Neural cell (in vitro differentiated cells): Measurements from ENCODE around the gene PPP1R13B. TPM values are rescaled to one million over a fixed set of nuclear protein-coding genes. Genes with fewer than 3 reads are reported as not detected.

Experiments
- H2AFZ ChIP-seq: fragments of 200-600, 300-800 bp; sonication (generic), shearing (Covaris generic); 2 replicates; pipeline ENCODE4 v1.6.0; 2014; ENCODE audit warnings: low read depth, mild to moderate bottlenecking, antibody characterized with exemption, low read length, moderate library complexity
- H3F3A ChIP-seq: fragments of 200-600 bp; shearing (Covaris generic); 2 replicates; pipeline ENCODE4 v1.6.1; 2016; ENCODE audit warnings: mild to moderate bottlenecking, moderate library complexity, mixed read lengths, antibody characterized with exemption, low read length; ENCODE audit not compliant: insufficient read depth, poor library complexity, severe bottlenecking
- H3K27ac ChIP-seq: fragments of 200-600, 300-800 bp; sonication (generic), shearing (Covaris generic); 2 replicates; pipeline ENCODE4 v1.5.1; 2014; ENCODE audit warnings: mild to moderate bottlenecking, low read length, moderate library complexity
- H3K27me3 ChIP-seq: fragments of 300-800, 200-600 bp; sonication (generic), shearing (Covaris generic); 2 replicates; pipeline ENCODE4 v1.6.0; 2014; ENCODE audit warnings: mild to moderate bottlenecking, low read depth, low read length, moderate library complexity; ENCODE audit not compliant: insufficient read depth
- H3K36me3 ChIP-seq: fragments of 300-800, 200-600 bp; sonication (generic), shearing (Covaris generic); 2 replicates; pipeline ENCODE4 v1.5.1; 2014; ENCODE audit warnings: mild to moderate bottlenecking, antibody characterized with exemption, low read length, moderate library complexity; ENCODE audit not compliant: insufficient read depth
- H3K4me2 ChIP-seq: fragments of 300-800, 200-600 bp; sonication (generic), shearing (Covaris generic); 2 replicates; pipeline ENCODE4 v1.6.0; 2014; ENCODE audit warnings: mild to moderate bottlenecking, low read length
- H3K4me3 ChIP-seq: fragments of 300-800, 200-600 bp; sonication (generic), shearing (Covaris generic); 2 replicates; pipeline ENCODE4 v1.5.1; 2014; ENCODE audit warnings: mild to moderate bottlenecking, low read length, moderate library complexity
- H3K79me2 ChIP-seq: fragments of 200-600 bp; shearing (Covaris generic); replicated peaks from 2 replicates; pipeline ENCODE4 v1.6.0; 2014; ENCODE audit warnings: mild to moderate bottlenecking, low read length, moderate library complexity; ENCODE audit not compliant: insufficient read depth
- H3K9ac ChIP-seq: fragments of 300-800, 200-600 bp; sonication (generic), shearing (Covaris generic); 2 replicates; pipeline ENCODE4 v1.6.1; 2016; ENCODE audit warnings: mild to moderate bottlenecking, low read length, mixed read lengths
- H3K9me2 ChIP-seq: fragments of 200-600 bp; shearing (Covaris generic); 2 replicates; pipeline ENCODE4 v1.6.1; 2016; ENCODE audit warnings: mild to moderate bottlenecking, low read length, mixed read lengths; ENCODE audit not compliant: insufficient read depth
- H3K9me3 ChIP-seq: fragments of 200-600, 300-800 bp; sonication (generic), shearing (Covaris generic); 2 replicates; pipeline ENCODE4 v1.6.1; 2016; ENCODE audit warnings: mild to moderate bottlenecking, mixed run types, low read length, moderate library complexity, mixed read lengths
- H4K20me1 ChIP-seq: fragments of 200-600 bp; shearing (Covaris generic); 2 replicates; pipeline ENCODE4 v1.6.1; 2016; ENCODE audit warnings: mild to moderate bottlenecking, mixed run types; ENCODE audit not compliant: insufficient read depth
- EP300 ChIP-seq: fragments of 450-650 bp; conservative IDR thresholded peaks from 2 replicates; pipeline ENCODE4 v1.6.1; 2014; ENCODE audit warnings: antibody characterized with exemption, mild to moderate bottlenecking, moderate library complexity; ENCODE audit not compliant: poor library complexity, severe bottlenecking
- EZH2 ChIP-seq: fragments of 200-600, 300-800 bp; shearing (Covaris generic), sonication (generic); IDR thresholded peaks from 2 replicates; pipeline ENCODE4 v1.6.1; 2014; ENCODE audit warnings: antibody characterized with exemption, low read length, borderline replicate concordance, mild to moderate bottlenecking; ENCODE audit not compliant: insufficient read depth, poor library complexity, severe bottlenecking
- MXI1 ChIP-seq: fragments of 450-650 bp; conservative IDR thresholded peaks from 2 replicates; pipeline ENCODE4 v1.6.1; 2014; ENCODE audit warnings: antibody characterized with exemption, mild to moderate bottlenecking; ENCODE audit not compliant: poor library complexity, severe bottlenecking
- POLR2AphosphoS5 ChIP-seq: IDR thresholded peaks from 2 replicates; pipeline ENCODE4 v1.6.1; 2012
- RAD21 ChIP-seq: fragments of 450-650 bp; conservative IDR thresholded peaks from 2 replicates; pipeline ENCODE4 v1.6.1; 2014; ENCODE audit warnings: antibody characterized with exemption, mild to moderate bottlenecking, moderate library complexity
- SMC3 ChIP-seq: fragments of 450-650 bp; conservative IDR thresholded peaks from 2 replicates; pipeline ENCODE4 v1.6.1; 2014; ENCODE audit warnings: antibody characterized with exemption, mild to moderate bottlenecking, moderate library complexity; ENCODE audit not compliant: poor library complexity
- TAF1 ChIP-seq: IDR thresholded peaks from 2 replicates; pipeline ENCODE4 v1.6.1; 2012; ENCODE audit warnings: low read depth
- polyA plus RNA-seq: library from polyadenylated mRNA; depleted of rRNA; stranded (reverse); fragments of >200 nt; gene quantifications from 2 replicates; pipeline ENCODE4 v1.2.3, GENCODE V29; 2014
- TF ChIP-seq, protein P1 (sequence below): IDR thresholded peaks from 2 replicates; pipeline ENCODE4 v1.6.1; 2012; ENCODE audit warnings: borderline replicate concordance
- TF ChIP-seq, protein P2 (sequence below): fragments of 450-650 bp; IDR thresholded peaks from 2 replicates; pipeline ENCODE4 v1.5.1; 2014; ENCODE audit warnings: antibody characterized with exemption, mild to moderate bottlenecking, moderate library complexity; ENCODE audit not compliant: poor library complexity, severe bottlenecking

Gene PPP1R13B
- polyA plus RNA-seq, 1 donor from 2014 or later, result 8.2 TPM

DNA sequence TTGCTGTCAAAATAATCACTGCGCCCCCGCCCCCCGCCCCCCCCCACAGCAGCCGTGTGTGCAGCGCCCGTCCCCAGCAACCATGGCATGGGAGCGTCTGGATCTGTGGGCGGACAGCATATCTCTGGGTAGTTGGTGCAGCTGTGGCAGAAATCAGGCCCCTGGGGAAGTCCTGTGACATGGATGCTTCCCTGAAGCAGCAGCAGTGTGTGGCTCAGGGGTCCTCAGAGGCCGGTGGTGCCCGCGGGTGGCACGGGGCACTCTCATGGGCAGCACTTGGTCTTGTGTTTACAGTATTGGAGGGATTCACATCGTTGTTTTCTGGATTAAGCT lies 151.3 kb downstream of the PPP1R13B start:
- peaks cover 3% of the 10 kb centered on the region for H3K79me2 ChIP-seq
- H3F3A ChIP-seq, result no peaks in the 10 kb centered on the region
- no peak overlapping the region for H3K4me2 ChIP-seq
- H3K9me2 ChIP-seq, result no peaks in the 10 kb centered on the region
- peaks cover 7% of the 10 kb centered on the region for H3K36me3 ChIP-seq
- peaks cover 3% of the 10 kb centered on the region for H4K20me1 ChIP-seq
- no peaks in the 10 kb centered on the region for H3K9me3 ChIP-seq
- no peak overlapping the region for H2AFZ ChIP-seq
- no peaks in the 10 kb centered on the region for H3K27me3 ChIP-seq
- H3K4me3 ChIP-seq, result no peak overlapping the region
- no peak overlapping the region for H3K9ac ChIP-seq
- TF ChIP-seq TAF1 (no peak), SMC3 (no peak), EP300 (no peak), POLR2AphosphoS5 (no peak), MXI1 (no peak), EZH2 (no peak), RAD21 (no peak)
- TF ChIP-seq, protein P1, sequence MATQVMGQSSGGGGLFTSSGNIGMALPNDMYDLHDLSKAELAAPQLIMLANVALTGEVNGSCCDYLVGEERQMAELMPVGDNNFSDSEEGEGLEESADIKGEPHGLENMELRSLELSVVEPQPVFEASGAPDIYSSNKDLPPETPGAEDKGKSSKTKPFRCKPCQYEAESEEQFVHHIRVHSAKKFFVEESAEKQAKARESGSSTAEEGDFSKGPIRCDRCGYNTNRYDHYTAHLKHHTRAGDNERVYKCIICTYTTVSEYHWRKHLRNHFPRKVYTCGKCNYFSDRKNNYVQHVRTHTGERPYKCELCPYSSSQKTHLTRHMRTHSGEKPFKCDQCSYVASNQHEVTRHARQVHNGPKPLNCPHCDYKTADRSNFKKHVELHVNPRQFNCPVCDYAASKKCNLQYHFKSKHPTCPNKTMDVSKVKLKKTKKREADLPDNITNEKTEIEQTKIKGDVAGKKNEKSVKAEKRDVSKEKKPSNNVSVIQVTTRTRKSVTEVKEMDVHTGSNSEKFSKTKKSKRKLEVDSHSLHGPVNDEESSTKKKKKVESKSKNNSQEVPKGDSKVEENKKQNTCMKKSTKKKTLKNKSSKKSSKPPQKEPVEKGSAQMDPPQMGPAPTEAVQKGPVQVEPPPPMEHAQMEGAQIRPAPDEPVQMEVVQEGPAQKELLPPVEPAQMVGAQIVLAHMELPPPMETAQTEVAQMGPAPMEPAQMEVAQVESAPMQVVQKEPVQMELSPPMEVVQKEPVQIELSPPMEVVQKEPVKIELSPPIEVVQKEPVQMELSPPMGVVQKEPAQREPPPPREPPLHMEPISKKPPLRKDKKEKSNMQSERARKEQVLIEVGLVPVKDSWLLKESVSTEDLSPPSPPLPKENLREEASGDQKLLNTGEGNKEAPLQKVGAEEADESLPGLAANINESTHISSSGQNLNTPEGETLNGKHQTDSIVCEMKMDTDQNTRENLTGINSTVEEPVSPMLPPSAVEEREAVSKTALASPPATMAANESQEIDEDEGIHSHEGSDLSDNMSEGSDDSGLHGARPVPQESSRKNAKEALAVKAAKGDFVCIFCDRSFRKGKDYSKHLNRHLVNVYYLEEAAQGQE, result no peak
- TF ChIP-seq, protein P2, sequence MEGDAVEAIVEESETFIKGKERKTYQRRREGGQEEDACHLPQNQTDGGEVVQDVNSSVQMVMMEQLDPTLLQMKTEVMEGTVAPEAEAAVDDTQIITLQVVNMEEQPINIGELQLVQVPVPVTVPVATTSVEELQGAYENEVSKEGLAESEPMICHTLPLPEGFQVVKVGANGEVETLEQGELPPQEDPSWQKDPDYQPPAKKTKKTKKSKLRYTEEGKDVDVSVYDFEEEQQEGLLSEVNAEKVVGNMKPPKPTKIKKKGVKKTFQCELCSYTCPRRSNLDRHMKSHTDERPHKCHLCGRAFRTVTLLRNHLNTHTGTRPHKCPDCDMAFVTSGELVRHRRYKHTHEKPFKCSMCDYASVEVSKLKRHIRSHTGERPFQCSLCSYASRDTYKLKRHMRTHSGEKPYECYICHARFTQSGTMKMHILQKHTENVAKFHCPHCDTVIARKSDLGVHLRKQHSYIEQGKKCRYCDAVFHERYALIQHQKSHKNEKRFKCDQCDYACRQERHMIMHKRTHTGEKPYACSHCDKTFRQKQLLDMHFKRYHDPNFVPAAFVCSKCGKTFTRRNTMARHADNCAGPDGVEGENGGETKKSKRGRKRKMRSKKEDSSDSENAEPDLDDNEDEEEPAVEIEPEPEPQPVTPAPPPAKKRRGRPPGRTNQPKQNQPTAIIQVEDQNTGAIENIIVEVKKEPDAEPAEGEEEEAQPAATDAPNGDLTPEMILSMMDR, result no peak
- no peak overlapping the region for H3K27ac ChIP-seq

DNA sequence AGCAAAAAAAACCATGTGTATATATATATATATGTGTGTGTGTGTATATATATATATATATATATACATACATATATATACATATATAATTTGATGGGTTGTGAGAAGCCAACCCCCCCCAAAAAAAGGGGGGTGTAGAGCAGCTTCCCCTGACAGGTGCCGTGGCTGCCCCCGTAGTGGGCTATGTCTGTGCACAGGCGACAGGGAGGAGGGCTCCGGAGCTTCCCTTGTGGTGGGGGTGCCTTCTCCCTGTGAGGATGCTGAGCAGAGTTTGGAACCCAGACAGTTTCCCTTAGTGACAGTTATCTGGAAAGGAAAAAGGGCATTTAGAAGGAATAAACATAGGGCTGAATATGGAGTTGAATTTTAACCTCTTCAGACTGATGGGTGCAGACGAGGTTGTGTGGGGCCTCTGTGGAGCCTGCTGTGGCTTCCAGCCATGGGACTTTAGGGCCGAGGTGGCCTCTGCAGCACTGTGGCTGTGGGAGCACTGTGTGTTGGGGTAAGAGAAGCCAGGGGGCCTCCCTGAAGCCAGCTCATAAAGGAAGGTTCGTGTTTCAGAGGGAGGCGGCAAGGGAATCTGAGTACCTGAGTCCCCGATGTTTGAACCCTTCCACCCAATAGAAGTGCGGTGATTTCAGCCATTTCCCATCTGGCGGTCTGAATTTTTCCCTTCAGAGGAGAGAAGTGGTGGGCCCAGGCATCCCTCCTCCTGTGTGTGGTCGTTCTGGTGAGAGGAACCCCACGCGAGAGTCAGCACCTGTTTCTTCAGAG lies 151.9 kb downstream of the PPP1R13B start:
- no peak overlapping the region for H3K27ac ChIP-seq
- peaks cover 3% of the 10 kb centered on the region for H4K20me1 ChIP-seq

More for the DNA sequence above, 151.9 kb downstream of the PPP1R13B start:
- H3K4me3 ChIP-seq, result no peak overlapping the region
- H3K27me3 ChIP-seq, result no peaks in the 10 kb centered on the region
- H3K36me3 ChIP-seq, result peaks cover 7% of the 10 kb centered on the region
- H2AFZ ChIP-seq, result no peak overlapping the region
- H3K9ac ChIP-seq, result no peak overlapping the region
- H3F3A ChIP-seq, result no peaks in the 10 kb centered on the region
- TF ChIP-seq TAF1 (no peak), EZH2 (no peak), RAD21 (no peak), MXI1 (no peak), SMC3 (no peak), EP300 (no peak), POLR2AphosphoS5 (no peak)
- TF ChIP-seq, protein P2, result no peak
- TF ChIP-seq, protein P1, result no peak
- H3K9me3 ChIP-seq, result no peaks in the 10 kb centered on the region
- H3K9me2 ChIP-seq, result no peaks in the 10 kb centered on the region
- H3K79me2 ChIP-seq, result peaks cover 3% of the 10 kb centered on the region
- H3K4me2 ChIP-seq, result no peak overlapping the region
